ENCODE measurements around the gene TRPM7.

- TF ChIP-seq CTCF (IDR thresholded peaks at IDR 0.05) = peak; percentile 53 to 77 (median 75)
- TF ChIP-seq POLR2A (IDR thresholded peaks at IDR 0.05) = no peak
- no peak for TF ChIP-seq POLR2AphosphoS5 (IDR thresholded peaks at IDR 0.05; ENCODE audit: insufficient read depth in 1 of 2, low read depth in 1 of 2)
These were observed 11.0 kb downstream of the TRPM7 start for GRCh38 chr15:50675535-50676144.
